GM15510 (cell line): ENCODE results near the gene SETDB1.

Experiments
- POLR2A ChIP-seq: IDR thresholded peaks from 3 replicates; pipeline ENCODE4 v1.6.1; 2011; ENCODE audit warnings: borderline replicate concordance; ENCODE audit not compliant: insufficient read length; ENCODE audit errors: extremely low read depth

The SETDB1 gene

DNA sequence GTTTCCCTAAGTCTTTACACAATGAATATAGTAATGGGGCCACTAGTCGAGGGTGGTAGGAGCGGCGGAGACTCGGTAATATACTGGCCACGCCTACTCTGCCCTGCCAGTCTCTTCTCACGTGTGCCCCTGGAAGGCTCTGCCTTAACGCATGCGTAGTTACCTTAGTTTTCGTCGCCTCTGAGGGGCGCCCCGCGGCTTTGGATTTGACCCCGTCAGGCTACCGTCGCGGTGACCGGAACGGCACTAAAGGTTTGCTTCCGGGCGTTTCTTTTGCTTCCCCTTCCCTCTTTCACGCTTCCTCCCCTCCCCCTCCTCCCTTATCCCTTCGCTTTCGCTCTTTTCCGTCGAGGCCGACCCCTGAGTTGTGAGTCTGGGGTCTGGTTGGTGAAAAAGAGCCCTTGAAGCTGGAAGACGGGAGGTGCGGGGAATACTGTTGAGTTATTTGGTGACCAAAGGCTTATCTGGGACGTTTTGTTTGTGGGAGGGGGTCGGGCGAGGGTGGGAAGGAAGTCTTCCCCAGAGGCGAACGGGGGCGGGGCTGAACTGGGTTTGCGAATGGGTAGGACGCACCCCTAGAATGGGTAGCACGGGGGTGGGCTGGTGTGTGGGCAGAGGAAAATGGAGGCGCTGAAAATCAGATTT is at the start of gene SETDB1:
Gene SETDB1 (plus strand): TSS at position 267 of the 645 bp plus-strand sequence. CDS start 1,352 bp downstream, outside the sequence.
- TF ChIP-seq POLR2A = peak; percentile 56

DNA sequence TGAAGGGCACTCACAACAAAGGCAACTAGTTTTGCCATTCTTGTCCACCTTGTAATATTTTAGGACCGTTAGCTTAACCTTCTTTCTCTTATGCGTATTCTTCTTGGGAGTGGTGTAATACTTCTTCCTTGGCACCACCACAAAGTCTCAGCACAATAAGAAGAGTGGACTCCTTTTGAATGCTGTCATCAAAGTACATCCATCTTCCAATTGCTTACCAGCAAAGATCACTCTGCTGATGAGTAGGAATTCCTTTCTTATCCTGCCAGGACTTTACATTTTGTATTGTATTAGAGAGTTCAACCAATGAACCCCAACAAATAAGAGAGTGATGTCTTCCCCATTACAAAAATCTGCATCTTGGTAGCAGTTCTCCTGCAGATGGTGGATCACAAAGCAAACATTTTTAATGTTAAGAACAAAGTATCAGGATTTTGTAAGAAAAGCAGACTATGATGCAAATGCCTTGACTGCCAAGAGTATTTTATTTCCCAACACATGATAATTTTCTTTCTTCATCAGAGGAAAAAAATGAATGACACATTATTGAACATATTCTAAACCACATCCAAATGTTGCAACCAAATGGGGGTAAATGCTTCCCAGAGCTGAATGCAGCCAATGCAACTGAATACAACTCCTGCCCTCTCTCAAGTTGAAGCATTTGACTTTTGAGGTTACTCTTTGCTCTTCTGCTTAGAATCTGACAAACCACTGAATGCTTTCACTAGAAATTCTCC is 44.7 kb upstream of the SETDB1 start:
- TF ChIP-seq POLR2A = no peak

DNA sequence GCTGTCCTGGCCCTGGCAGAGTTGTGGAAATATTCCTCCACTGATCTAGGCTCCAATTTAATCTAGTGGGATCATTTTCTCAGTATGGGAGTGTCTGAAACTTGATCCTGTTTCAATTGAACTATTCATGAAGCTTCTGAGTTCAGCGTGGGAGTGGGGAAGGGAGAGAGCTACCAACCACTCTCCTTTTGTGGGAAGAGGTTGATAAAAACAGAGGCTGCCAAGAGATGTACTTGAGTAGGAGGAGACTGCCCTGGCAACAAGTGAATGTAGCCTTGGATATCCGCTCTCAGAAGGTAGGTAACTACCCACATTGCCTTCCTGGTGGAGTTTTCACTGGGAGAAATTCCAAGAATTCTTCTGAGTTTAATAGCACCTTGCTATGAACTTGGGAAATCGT is 39.1 kb upstream of the SETDB1 start, which contains the start of gene CTXND2:
Gene CTXND2 (plus strand): TSS at position 119 of the 400 bp plus-strand sequence. CDS start 25,179 bp downstream, outside the sequence.
- no peak for TF ChIP-seq POLR2A

DNA sequence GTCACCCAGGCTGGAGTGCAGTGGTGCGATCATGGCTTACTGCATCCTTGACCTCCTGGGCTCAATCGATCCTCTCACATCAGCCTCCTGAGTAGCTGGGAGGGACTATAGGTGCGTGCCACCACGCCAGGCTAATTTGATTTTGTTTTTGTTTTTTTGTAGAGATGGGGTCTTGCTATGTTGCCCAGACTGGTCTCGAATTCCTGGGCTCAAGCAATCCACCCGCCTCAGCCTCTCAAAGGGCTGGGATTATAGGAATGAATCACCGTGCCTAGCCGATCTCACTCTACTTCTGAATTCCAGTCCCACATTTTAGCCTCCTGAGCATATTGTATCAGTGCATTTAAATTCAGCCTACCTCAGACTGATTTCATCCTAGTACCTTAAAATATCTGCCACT is 37.4 kb upstream of the SETDB1 start:
- no peak for TF ChIP-seq POLR2A

DNA sequence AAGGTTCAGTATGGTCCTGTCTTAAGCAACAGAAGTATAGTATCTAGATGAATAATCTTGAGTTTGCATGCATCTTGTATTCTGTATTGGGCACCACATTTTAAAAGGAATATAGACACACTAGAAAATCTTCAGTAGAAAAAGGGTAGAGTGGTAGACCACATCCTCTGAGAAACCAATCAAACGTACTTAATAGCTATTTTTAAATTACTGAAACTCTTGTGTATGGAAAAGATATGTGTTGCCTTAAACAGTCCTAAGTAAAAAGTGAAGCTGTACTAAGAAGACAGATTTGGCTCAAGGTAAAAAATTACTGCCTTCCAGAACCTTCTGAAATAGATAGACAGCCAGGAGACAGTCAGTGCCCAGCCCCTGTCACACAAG is 36.1 kb upstream of the SETDB1 start:
- TF ChIP-seq POLR2A = no peak

DNA sequence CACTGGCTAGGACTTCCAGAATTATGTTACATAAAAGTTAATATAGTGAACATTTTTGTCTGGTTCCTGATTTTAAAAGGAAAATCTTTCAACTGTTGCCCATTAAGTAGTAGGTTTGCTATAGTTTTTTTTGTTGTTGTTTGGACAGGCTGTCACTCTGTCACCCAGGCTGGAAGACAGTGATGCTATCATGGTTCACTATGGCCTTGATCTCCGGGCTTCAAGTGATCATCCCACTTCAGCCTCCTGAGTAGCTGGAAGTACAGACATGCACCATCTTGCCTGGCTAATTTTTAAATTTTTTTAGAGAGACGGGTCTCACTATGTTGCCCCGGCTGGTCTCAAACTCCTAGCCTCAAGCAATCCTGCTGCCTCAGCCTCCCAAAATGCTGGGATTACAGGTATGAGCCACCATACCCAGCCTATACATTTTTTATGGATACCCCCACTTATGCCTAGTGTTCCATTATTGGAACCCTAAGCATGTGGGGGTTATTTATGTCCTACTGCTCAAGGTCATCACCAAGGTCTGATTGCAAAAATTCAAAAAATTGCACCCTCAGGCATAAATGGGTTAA is 32.7 kb upstream of the SETDB1 start:
- no peak for TF ChIP-seq POLR2A

DNA sequence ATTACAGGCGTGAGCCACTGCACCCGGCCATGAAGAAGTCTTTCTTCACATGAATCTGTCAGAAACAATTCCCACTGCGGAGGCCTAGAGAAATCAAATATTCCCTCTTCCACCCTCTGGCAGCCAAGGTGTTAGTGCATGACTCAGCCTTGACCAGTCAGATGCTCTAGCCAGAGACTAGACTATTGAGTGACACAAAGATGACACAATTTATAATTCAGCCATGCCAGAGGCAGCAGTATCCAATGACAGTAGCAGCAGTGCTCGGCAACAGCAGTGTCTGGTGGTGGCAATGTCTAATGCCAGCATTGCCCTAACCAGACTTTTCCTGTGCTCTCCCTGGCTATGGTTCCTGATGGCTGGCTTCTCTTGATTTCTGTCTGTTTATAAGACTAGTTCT is 30.5 kb upstream of the SETDB1 start:
- TF ChIP-seq POLR2A = no peak

DNA sequence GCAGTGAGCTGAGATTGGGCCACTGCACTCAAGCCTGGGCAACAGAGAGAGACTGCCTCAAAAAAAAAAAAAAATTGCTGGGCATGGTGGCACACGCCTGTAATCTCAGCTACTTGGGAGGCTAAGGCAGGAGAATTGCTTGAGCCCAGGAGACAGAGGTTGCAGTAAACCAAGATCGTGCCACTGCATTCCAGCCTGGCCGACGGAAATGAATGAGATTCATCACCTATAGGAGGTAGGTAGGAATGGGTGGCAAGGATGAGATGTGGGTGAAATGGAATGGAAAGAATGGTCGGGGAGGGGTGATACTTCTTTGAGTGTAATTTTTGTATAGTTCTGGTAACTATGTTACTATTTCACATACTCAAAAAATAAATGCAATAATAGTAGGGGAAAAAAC is 23.8 kb upstream of the SETDB1 start:
- no peak for TF ChIP-seq POLR2A

DNA sequence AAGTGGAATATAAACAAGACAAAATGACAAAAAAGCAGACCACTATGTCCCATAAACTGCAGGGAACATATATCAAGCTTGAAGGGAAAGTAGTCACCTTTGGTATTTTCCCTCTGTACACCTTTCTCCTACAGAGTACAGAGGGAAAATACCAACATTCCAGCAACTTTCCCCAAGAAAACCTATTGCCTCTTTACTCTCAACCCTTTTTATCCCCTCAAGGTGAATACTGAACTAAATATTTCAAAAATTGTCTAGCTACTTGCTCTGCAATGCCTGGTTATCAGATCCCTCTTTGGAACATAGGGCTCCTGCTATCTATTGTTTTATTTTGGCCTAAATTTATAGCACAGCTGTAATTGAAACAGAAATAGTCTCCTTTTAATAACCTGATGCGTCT is 23.4 kb upstream of the SETDB1 start:
- no peak for TF ChIP-seq POLR2A

DNA sequence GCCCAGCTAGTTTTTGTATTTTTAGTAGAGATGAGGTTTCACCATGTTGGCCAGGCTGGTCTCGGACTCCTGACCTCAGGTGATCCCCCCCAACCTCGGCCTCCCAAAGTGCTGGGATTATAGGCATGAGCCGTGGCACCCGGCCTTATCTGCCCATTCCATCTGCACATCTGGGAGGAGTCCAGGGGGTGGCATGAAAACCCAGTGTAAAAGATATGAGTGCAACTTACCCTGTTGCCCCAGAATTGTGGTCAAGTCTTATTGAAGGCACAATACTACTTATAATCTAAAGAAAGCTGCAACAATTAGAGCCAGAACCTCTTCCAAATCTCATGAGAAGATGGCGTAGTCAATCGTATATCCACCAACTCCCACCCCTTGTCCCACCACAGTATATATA is 20.9 kb upstream of the SETDB1 start:
- TF ChIP-seq POLR2A = no peak

DNA sequence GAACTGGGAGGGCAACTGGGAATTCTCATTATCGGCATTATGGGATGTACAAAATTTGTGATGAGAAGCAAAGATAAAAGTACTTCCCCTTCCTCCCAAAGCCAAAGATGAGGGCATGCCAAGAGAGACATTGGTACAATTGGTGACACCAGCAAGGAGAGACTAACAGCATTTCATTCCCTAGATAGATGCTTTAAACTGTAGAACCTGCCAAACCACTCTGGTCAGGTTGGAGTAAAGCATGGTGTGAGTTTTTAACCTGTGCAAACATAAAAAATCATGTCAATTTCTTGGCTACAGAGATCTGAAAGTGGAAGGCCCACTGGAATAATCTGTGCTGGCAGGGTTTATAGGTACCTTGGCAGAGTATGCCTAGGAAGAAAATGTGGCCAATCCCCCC is 19.8 kb upstream of the SETDB1 start:
- no peak for TF ChIP-seq POLR2A

DNA sequence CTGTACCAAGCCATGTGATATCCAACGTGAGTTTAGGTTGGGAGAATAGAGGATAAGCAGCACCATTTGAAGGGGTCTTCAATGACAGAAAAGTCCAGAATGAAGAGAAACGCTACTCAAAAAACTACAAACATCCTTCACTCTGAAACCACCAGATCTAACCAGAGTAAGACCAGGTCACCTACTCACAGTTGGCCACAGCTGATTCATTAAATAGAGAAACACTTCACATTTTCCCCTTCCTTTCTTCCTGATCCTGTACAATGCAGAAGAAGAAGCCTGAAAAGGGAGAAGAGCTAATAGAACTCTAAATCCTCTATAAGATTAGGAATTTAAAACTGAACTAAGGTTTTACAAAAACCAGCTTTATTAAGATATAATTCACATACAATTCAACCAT is 19.4 kb upstream of the SETDB1 start:
- TF ChIP-seq POLR2A = no peak

DNA sequence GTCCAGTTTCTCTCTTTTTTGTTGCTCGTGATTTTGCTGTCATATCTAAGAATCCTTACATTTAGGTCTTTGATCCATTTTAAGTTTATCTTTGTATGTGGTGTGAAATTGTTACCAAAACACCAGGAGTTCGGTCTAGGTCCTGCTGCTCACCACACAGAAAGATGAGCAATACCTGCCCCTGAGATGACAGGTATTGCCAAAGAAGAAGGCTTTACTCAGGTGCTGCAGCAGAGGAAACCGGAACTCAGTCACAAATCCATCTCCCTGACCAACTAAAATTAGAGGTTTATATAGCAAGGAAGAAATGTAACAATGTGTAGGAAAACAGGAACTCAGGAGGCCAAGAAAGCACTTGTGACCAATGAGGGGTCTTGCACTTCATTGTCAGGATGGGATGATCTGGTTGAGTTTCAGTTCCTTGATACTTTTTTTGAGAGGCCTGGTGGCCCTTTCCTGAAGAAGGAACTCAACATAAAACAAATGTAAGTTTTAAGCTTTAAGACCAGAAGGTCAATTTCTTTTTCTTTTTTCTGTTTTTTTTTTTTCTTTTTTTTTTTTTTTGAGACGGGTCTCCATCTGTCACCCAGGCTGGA is 16.5 kb upstream of the SETDB1 start:
- no peak for TF ChIP-seq POLR2A

DNA sequence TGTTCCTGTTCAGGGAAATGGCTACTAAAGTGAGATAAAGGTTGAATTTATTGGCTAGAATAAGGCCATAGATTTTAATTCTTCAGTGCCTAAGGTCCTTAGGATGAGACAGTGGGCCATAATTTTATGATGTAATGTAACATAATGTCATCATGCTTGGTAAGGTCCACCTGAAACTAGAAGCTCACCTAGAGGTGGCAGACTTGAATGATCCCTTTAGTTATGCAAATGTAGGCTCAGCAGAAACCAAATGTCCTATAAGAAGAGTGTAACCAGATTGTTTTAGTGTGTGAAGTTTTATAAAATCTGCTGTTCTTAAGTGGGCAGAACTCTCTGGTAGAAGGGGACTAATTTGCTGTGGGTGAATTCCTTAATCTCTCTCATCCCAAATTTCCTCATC is 13.5 kb upstream of the SETDB1 start:
- no peak for TF ChIP-seq POLR2A

DNA sequence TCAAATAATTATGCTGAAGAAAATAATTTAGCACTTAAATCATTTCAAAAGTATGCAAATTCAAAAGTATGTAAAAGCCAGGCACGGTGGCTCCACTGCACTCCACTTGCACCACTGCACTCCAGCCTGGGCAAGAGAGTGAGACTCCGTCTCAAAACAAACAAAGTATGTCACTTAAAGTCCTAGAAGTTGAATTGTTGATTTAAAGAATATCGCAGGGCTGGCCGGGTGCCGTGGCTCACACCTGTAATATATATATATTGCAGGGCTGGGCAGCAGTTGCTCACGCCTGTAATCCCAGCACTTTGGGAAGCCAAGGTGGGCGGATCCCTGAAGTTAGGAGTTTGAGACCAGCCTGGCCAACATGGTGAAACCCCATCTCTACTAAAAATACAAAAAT is 8.8 kb upstream of the SETDB1 start:
- no peak for TF ChIP-seq POLR2A
